ENCODE data around the gene DLG1. TPM values are rescaled to one million over a fixed set of nuclear protein-coding genes. Genes with fewer than 3 reads are reported as not detected.
"Not testable (repeated sequence)": the region's sequence is repeated elsewhere in the genome, so short reads cannot be mapped to it uniquely, and the experiment has no call there.

DLG1 gene
- total RNA-seq, 2 experiments from 2014 or later: 58.8 to 78.4 TPM

- intact Hi-C loops (cut with DNase I, micrococcal nuclease): no loop called here
- peaks cover 6% of the 10 kb centered on the region for H3K36me3 Mint-ChIP-seq (ENCODE audit: low read depth)
- no peak for ATAC-seq
- H3K27me3 Mint-ChIP-seq: no peaks in the 10 kb centered on the region
- H3K4me3 Mint-ChIP-seq: no peak overlapping the region
- no peaks in the 10 kb centered on the region for H3K9me3 Mint-ChIP-seq (ENCODE audit: low read depth)
- DNase-seq: no peak
- ChIA-PET POLR2A (no interaction called here), CTCF (interaction anchor here (0.7 to 0.8 kb wide), 2 partner anchors 70 to 563 kb away, joined by 3 read pairs; no protein-coding TSS in a partner anchor)
- peaks cover 3% of the 10 kb centered on the region for H3K4me1 Mint-ChIP-seq
- no peak overlapping the region for H3K27ac Mint-ChIP-seq
Observed at GRCh38 chr3:197093871-197094270, 204.5 kb downstream of the DLG1 start.

- Mint-ChIP-seq H3K36me3 (ENCODE audit: low read depth) (peaks cover 14% of the 10 kb centered on the region), H3K4me3 (no peak overlapping the region), H3K9me3 (ENCODE audit: low read depth) (no peaks in the 10 kb centered on the region), H3K27ac (peak overlapping the region; percentile 10), H3K4me1 (peaks cover 27% of the 10 kb centered on the region), H3K27me3 (no peaks in the 10 kb centered on the region)
- POLR2A ChIA-PET: interaction anchor here (1.2 kb wide), 1 partner anchor 10 kb away, joined by 3 read pairs; no protein-coding TSS in a partner anchor
- no peak for DNase-seq
- CTCF ChIA-PET: no interaction called here
- intact Hi-C loops (cut with DNase I, micrococcal nuclease): no loop called here
- no peak for ATAC-seq
Observed at GRCh38 chr3:197088370-197088769, 210.0 kb downstream of the DLG1 start.

- intact Hi-C loops (cut with DNase I, micrococcal nuclease): no loop called here
- Mint-ChIP-seq H3K27me3 (no peaks in the 10 kb centered on the region), H3K4me3 (no peak overlapping the region), H3K36me3 (ENCODE audit: low read depth) (peaks cover 15% of the 10 kb centered on the region), H3K4me1 (peaks cover 29% of the 10 kb centered on the region), H3K9me3 (ENCODE audit: low read depth) (no peaks in the 10 kb centered on the region), H3K27ac (peak overlapping the region; percentile 2)
- POLR2A ChIA-PET: no interaction called here
- no peak for DNase-seq
- CTCF ChIA-PET: no interaction called here
- peak; percentile 67 for ATAC-seq
Observed at GRCh38 chr3:197085137-197085536, 213.3 kb downstream of the DLG1 start.

GRCh38 chr3:197083486-197083885, 214.9 kb downstream of the DLG1 start:
- ChIA-PET POLR2A (interaction anchor here (0.6 kb wide), 1 partner anchor 175 kb away, joined by 3 read pairs; no protein-coding TSS in a partner anchor), CTCF (interaction anchor here (0.9 to 1.7 kb wide), 4 partner anchors 11 to 104 kb away, joined by 3 to 5 read pairs (median 4); partner anchors contain the start of gene MELTF)
- H3K9me3 Mint-ChIP-seq (ENCODE audit: low read depth): no peaks in the 10 kb centered on the region
- ATAC-seq (peak; percentile 95), DNase-seq (peak; percentile 68)
- H3K4me1 Mint-ChIP-seq: peaks cover 23% of the 10 kb centered on the region
- H3K27me3 Mint-ChIP-seq: no peaks in the 10 kb centered on the region
- no peak overlapping the region for H3K4me3 Mint-ChIP-seq
- peak overlapping the region; percentile 70 for H3K27ac Mint-ChIP-seq
- intact Hi-C loops (cut with DNase I, micrococcal nuclease): no loop called here
- H3K36me3 Mint-ChIP-seq (ENCODE audit: low read depth): peaks cover 14% of the 10 kb centered on the region

GRCh38 chr3:197082871-197083270, 215.5 kb downstream of the DLG1 start:
- H3K4me3 Mint-ChIP-seq: no peak overlapping the region
- CTCF ChIA-PET: interaction anchor here (0.9 to 1.7 kb wide), 3 partner anchors 17 to 105 kb away, joined by 3 to 5 read pairs (median 5); partner anchors contain the start of gene MELTF
- DNase-seq (no peak), ATAC-seq (no peak)
- H3K36me3 Mint-ChIP-seq (ENCODE audit: low read depth): peaks cover 14% of the 10 kb centered on the region
- H3K4me1 Mint-ChIP-seq: peaks cover 17% of the 10 kb centered on the region
- H3K9me3 Mint-ChIP-seq (ENCODE audit: low read depth): no peaks in the 10 kb centered on the region
- intact Hi-C loops (cut with DNase I, micrococcal nuclease): no loop called here
- H3K27ac Mint-ChIP-seq: no peak overlapping the region
- H3K27me3 Mint-ChIP-seq: no peaks in the 10 kb centered on the region
- POLR2A ChIA-PET: interaction anchor here (0.6 kb wide), 1 partner anchor 174 kb away, joined by 3 read pairs; no protein-coding TSS in a partner anchor

GRCh38 chr3:197080344-197080743, 218.1 kb downstream of the DLG1 start:
- POLR2A ChIA-PET: interaction anchor here (0.6 kb wide), 1 partner anchor 93 kb away, joined by 3 read pairs; no protein-coding TSS in a partner anchor
- no peak overlapping the region for H3K4me3 Mint-ChIP-seq
- peaks cover 14% of the 10 kb centered on the region for H3K36me3 Mint-ChIP-seq (ENCODE audit: low read depth)
- no peaks in the 10 kb centered on the region for H3K9me3 Mint-ChIP-seq (ENCODE audit: low read depth)
- CTCF ChIA-PET: interaction anchor here (0.6 to 1.0 kb wide), 2 partner anchors 12 to 264 kb away, joined by 3 read pairs; no protein-coding TSS in a partner anchor
- no peak for ATAC-seq
- no peak for DNase-seq
- intact Hi-C loops (cut with DNase I, micrococcal nuclease): no loop called here
- peaks cover 13% of the 10 kb centered on the region for H3K4me1 Mint-ChIP-seq
- no peaks in the 10 kb centered on the region for H3K27me3 Mint-ChIP-seq
- no peak overlapping the region for H3K27ac Mint-ChIP-seq

- H3K36me3 Mint-ChIP-seq (ENCODE audit: low read depth): peaks cover 12% of the 10 kb centered on the region
- ChIA-PET CTCF (interaction anchor here (1.4 kb wide), 1 partner anchor 35 kb away, joined by 3 read pairs; no protein-coding TSS in a partner anchor), POLR2A (no interaction called here)
- DNase-seq: no peak
- H3K4me3 Mint-ChIP-seq: no peak overlapping the region
- no peak overlapping the region for H3K27ac Mint-ChIP-seq
- H3K4me1 Mint-ChIP-seq: no peaks in the 10 kb centered on the region
- ATAC-seq: no peak
- intact Hi-C loops (cut with DNase I, micrococcal nuclease): no loop called here
- no peaks in the 10 kb centered on the region for H3K9me3 Mint-ChIP-seq (ENCODE audit: low read depth)
- H3K27me3 Mint-ChIP-seq: no peaks in the 10 kb centered on the region
Observed at GRCh38 chr3:197076415-197076814, 222.0 kb downstream of the DLG1 start.

- POLR2A ChIA-PET: no interaction called here
- no peaks in the 10 kb centered on the region for H3K4me1 Mint-ChIP-seq
- ATAC-seq (no peak), DNase-seq (no peak)
- H3K4me3 Mint-ChIP-seq: no peak overlapping the region
- H3K9me3 Mint-ChIP-seq (ENCODE audit: low read depth): no peaks in the 10 kb centered on the region
- CTCF ChIA-PET: interaction anchor here (0.6 to 1.1 kb wide), 2 partner anchors 13 to 395 kb away, joined by 3 read pairs; no protein-coding TSS in a partner anchor
- H3K36me3 Mint-ChIP-seq (ENCODE audit: low read depth): peaks cover 13% of the 10 kb centered on the region
- intact Hi-C loops (cut with DNase I, micrococcal nuclease): no loop called here
- H3K27ac Mint-ChIP-seq: no peak overlapping the region
- no peaks in the 10 kb centered on the region for H3K27me3 Mint-ChIP-seq
Observed at GRCh38 chr3:197068077-197068476, 230.3 kb downstream of the DLG1 start.

GRCh38 chr3:197064771-197065170, 233.6 kb downstream of the DLG1 start:
- POLR2A ChIA-PET: no interaction called here
- ATAC-seq: no peak
- H3K27ac Mint-ChIP-seq: no peak overlapping the region

GRCh38 chr3:197062446-197062845, 236.0 kb downstream of the DLG1 start:
- CTCF ChIA-PET: no interaction called here
- POLR2A ChIA-PET: no interaction called here
- Mint-ChIP-seq H3K4me1 (no peaks in the 10 kb centered on the region), H3K27ac (no peak overlapping the region), H3K27me3 (no peaks in the 10 kb centered on the region), H3K4me3 (no peak overlapping the region), H3K9me3 (ENCODE audit: low read depth) (no peaks in the 10 kb centered on the region), H3K36me3 (ENCODE audit: low read depth) (peaks cover 30% of the 10 kb centered on the region)
- intact Hi-C loops (cut with DNase I, micrococcal nuclease): no loop called here
- no peak for DNase-seq
- ATAC-seq: no peak

More at GRCh38 chr3:197064771-197065170, 233.6 kb downstream of the DLG1 start:
- H3K27me3 Mint-ChIP-seq: no peaks in the 10 kb centered on the region
- H3K4me1 Mint-ChIP-seq: no peaks in the 10 kb centered on the region
- H3K36me3 Mint-ChIP-seq (ENCODE audit: low read depth): peaks cover 16% of the 10 kb centered on the region
- H3K4me3 Mint-ChIP-seq: no peak overlapping the region
- no peak for DNase-seq
- CTCF ChIA-PET: interaction anchor here (0.9 kb wide), 1 partner anchor 163 kb away, joined by 4 read pairs; no protein-coding TSS in a partner anchor
- intact Hi-C loops (cut with DNase I, micrococcal nuclease): no loop called here
- H3K9me3 Mint-ChIP-seq (ENCODE audit: low read depth): no peaks in the 10 kb centered on the region

GRCh38 chr3:197051637-197052036, 246.8 kb downstream of the DLG1 start:
- CTCF ChIA-PET: interaction anchor here (0.6 kb wide), 1 partner anchor 174 kb away, joined by 3 read pairs; no protein-coding TSS in a partner anchor
- H3K27ac Mint-ChIP-seq: peak overlapping the region; percentile 19

GRCh38 chr3:197050511-197050910, 247.9 kb downstream of the DLG1 start:
- intact Hi-C loops (cut with DNase I, micrococcal nuclease): no loop called here
- H3K36me3 Mint-ChIP-seq (ENCODE audit: low read depth): peaks cover 30% of the 10 kb centered on the region
- POLR2A ChIA-PET: no interaction called here
- H3K4me3 Mint-ChIP-seq: no peak overlapping the region
- peaks cover 13% of the 10 kb centered on the region for H3K4me1 Mint-ChIP-seq
- ATAC-seq: peak; percentile 74
- H3K9me3 Mint-ChIP-seq (ENCODE audit: low read depth): no peaks in the 10 kb centered on the region
- CTCF ChIA-PET: no interaction called here
- H3K27me3 Mint-ChIP-seq: no peaks in the 10 kb centered on the region
- DNase-seq: no peak
- no peak overlapping the region for H3K27ac Mint-ChIP-seq

More at GRCh38 chr3:197051637-197052036, 246.8 kb downstream of the DLG1 start:
- intact Hi-C loops (cut with DNase I, micrococcal nuclease); POLR2A ChIA-PET; DNase-seq; H3K9me3 Mint-ChIP-seq (ENCODE audit: low read depth); H3K27me3 Mint-ChIP-seq; H3K4me3 Mint-ChIP-seq: not testable (repeated sequence)
- peak; percentile 60 for ATAC-seq
- Mint-ChIP-seq H3K4me1 (peaks cover 13% of the 10 kb centered on the region), H3K36me3 (ENCODE audit: low read depth) (peaks cover 22% of the 10 kb centered on the region)

All from activated CD4-positive, alpha-beta T cell treated with anti-CD3 and anti-CD28 coated beads for 36 hours (primary cell).